Measurements from ENCODE around the gene KLHL12. TPM values are rescaled to one million over a fixed set of nuclear protein-coding genes. Genes with fewer than 3 reads are reported as not detected.
A peak's percentile ranks its signal among the peaks of the same experiment; 100 is the strongest.

KLHL12 gene
- total and polyA plus RNA-seq, 4 donors = 12.4 to 25.6 (median 22.5) TPM

GRCh38 chr1:202952099-202952498 is 25.1 kb upstream of the KLHL12 start:
- H3K9ac ChIP-seq (ENCODE audit: insufficient read depth in 1 of 2, low read length in 2 of 2) = no peak overlapping the region
- DNase-seq (no peak), ATAC-seq (ENCODE audit: insufficient read depth, low FRiP score) (no peak)
- no peak for TF ChIP-seq CTCF (IDR thresholded peaks at IDR 0.05; ENCODE audit: control extremely low read depth, extremely low read depth)
- no peaks in the 10 kb centered on the region for H3K27me3 ChIP-seq (ENCODE audit: control insufficient read depth in 3 of 3, insufficient read depth in 3 of 3, low read length in 2 of 3)
- H3K27ac ChIP-seq (ENCODE audit: low read depth in 1 of 2, low read length in 1 of 2) = no peak overlapping the region
- H3K36me3 ChIP-seq (ENCODE audit: control insufficient read depth in 4 of 4, insufficient read depth in 4 of 4, low read length in 4 of 4) = peaks cover 6 to 19% (median 16%) of the 10 kb centered on the region in 4 donors
- no peaks in the 10 kb centered on the region for H3K9me3 ChIP-seq (ENCODE audit: control insufficient read depth in 4 of 4, insufficient read depth in 3 of 4, low read length in 3 of 4)
- 72 to 78% methylated on average over 1 of the region's 1 CpG for WGBS, 2 donors
- no peak overlapping the region for H3K4me3 ChIP-seq
- peaks cover 0 to 39% (median 7%) of the 10 kb centered on the region in 5 donors for H3K4me1 ChIP-seq (ENCODE audit: control insufficient read depth in 5 of 5, insufficient read depth in 5 of 5, low read length in 5 of 5)

DNA sequence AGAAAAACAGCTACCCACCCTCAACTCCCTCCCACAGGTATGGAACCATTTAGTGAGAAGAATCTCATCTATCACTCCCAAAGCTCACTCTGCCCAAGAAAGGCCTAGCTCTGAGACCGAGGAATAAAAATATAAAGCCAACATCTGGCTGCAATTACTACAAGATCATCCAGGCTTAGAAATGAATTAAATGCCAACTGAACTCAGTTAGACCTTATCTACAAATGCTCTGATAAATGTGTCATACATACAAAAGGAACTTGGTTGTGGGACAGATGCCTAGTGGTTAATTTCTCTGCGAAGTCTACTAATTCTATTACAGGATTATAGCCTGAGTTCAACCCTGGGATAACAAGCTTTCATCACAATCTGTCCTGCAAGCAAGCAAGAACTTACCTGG is 24.4 kb upstream of the KLHL12 start:
- 89 to 91% methylated on average over 2 of the region's 2 CpGs for WGBS, 2 donors
- Histone ChIP-seq H3K4me3 (no peak overlapping the region), H3K9ac (ENCODE audit: insufficient read depth in 1 of 2, low read length in 2 of 2) (no peak overlapping the region), H3K9me3 (ENCODE audit: control insufficient read depth in 4 of 4, insufficient read depth in 3 of 4, low read length in 3 of 4) (peaks cover 0 to under 1% (median 0%) of the 10 kb centered on the region in 4 donors), H3K27ac (ENCODE audit: low read depth in 1 of 2, low read length in 1 of 2) (peak overlapping the region in 1 of 2 donors; percentile 53), H3K36me3 (ENCODE audit: control insufficient read depth in 4 of 4, insufficient read depth in 4 of 4, low read length in 4 of 4) (peaks cover 8 to 22% (median 18%) of the 10 kb centered on the region in 4 donors), H3K27me3 (ENCODE audit: control insufficient read depth in 3 of 3, insufficient read depth in 3 of 3, low read length in 2 of 3) (no peaks in the 10 kb centered on the region), H3K4me1 (ENCODE audit: control insufficient read depth in 5 of 5, insufficient read depth in 5 of 5, low read length in 5 of 5) (peaks cover 0 to 32% (median under 1%) of the 10 kb centered on the region in 5 donors)
- no peak for TF ChIP-seq CTCF (IDR thresholded peaks at IDR 0.05; ENCODE audit: control extremely low read depth, extremely low read depth)
- DNase-seq (no peak), ATAC-seq (ENCODE audit: insufficient read depth, low FRiP score) (no peak)

- H3K27me3 ChIP-seq (ENCODE audit: control insufficient read depth in 3 of 3, insufficient read depth in 3 of 3, low read length in 2 of 3) = no peaks in the 10 kb centered on the region
- no peak overlapping the region for H3K27ac ChIP-seq (ENCODE audit: low read depth in 1 of 2, low read length in 1 of 2)
- H3K9me3 ChIP-seq (ENCODE audit: control insufficient read depth in 4 of 4, insufficient read depth in 3 of 4, low read length in 3 of 4) = peaks cover 0 to 2% (median 0%) of the 10 kb centered on the region in 4 donors
- 96 to 99% methylated on average over 2 of the region's 2 CpGs for WGBS, 2 donors
- ATAC-seq (ENCODE audit: insufficient read depth, low FRiP score) (no peak), DNase-seq (no peak)
- H3K36me3 ChIP-seq (ENCODE audit: control insufficient read depth in 4 of 4, insufficient read depth in 4 of 4, low read length in 4 of 4) = peaks cover 47 to 67% (median 52%) of the 10 kb centered on the region in 4 donors
- H3K4me1 ChIP-seq (ENCODE audit: control insufficient read depth in 5 of 5, insufficient read depth in 5 of 5, low read length in 5 of 5) = no peaks in the 10 kb centered on the region
- H3K9ac ChIP-seq (ENCODE audit: insufficient read depth in 1 of 2, low read length in 2 of 2) = no peak overlapping the region
- TF ChIP-seq CTCF (IDR thresholded peaks at IDR 0.05; ENCODE audit: control extremely low read depth, extremely low read depth) = no peak
- no peak overlapping the region for H3K4me3 ChIP-seq
These were observed 18.4 kb upstream of the KLHL12 start for GRCh38 chr1:202945483-202945882.

DNA sequence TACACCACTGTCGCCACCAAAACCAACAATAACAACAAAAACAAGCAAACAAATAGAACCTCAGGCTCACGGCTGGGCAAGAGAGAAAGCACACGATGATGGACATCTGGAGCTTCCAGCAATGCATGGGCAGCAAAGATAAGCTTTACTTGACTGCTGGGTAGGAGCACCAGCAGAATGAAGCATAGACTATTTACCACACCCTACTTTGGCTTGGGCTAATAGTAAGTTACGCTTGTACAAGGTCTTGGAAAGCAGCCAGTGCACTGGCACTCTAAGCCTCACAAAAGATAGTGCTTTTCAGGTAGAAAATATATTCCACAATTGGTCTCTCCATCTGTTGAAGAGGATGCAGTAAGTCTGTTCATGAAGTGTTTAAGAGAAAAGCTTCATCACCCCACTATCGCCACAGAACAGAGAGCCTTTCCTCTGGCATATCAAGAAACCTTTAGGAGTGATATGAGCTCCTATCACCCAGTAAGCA is 17.4 kb upstream of the KLHL12 start:
- Histone ChIP-seq H3K27ac (ENCODE audit: low read depth in 1 of 2, low read length in 1 of 2) (no peak overlapping the region), H3K27me3 (ENCODE audit: control insufficient read depth in 3 of 3, insufficient read depth in 3 of 3, low read length in 2 of 3) (no peaks in the 10 kb centered on the region), H3K9ac (ENCODE audit: insufficient read depth in 1 of 2, low read length in 2 of 2) (no peak overlapping the region), H3K9me3 (ENCODE audit: control insufficient read depth in 4 of 4, insufficient read depth in 3 of 4, low read length in 3 of 4) (peaks cover 0 to 2% (median 0%) of the 10 kb centered on the region in 4 donors), H3K4me1 (ENCODE audit: control insufficient read depth in 5 of 5, insufficient read depth in 5 of 5, low read length in 5 of 5) (no peaks in the 10 kb centered on the region), H3K36me3 (ENCODE audit: control insufficient read depth in 4 of 4, insufficient read depth in 4 of 4, low read length in 4 of 4) (peaks cover 44 to 64% (median 51%) of the 10 kb centered on the region in 4 donors), H3K4me3 (no peak overlapping the region)
- no peak for TF ChIP-seq CTCF (IDR thresholded peaks at IDR 0.05; ENCODE audit: control extremely low read depth, extremely low read depth)
- no peak for DNase-seq
- ATAC-seq (ENCODE audit: insufficient read depth, low FRiP score) = no peak
- WGBS, 2 donors = 90 to 91% methylated on average over 5 of the region's 5 CpGs
